Activated T-cell treated with anti-CD3 and anti-CD28 coated beads for 24 hours (primary cell): ENCODE data around the gene CYB5R3.
A peak's percentile ranks its signal among the peaks of the same experiment; 100 is the strongest.
"Not testable (repeated sequence)": the region's sequence is repeated elsewhere in the genome, so short reads cannot be mapped to it uniquely, and the experiment has no call there.

Experiments used
- DNase-seq: peaks from one replicate; pipeline ENCODE4 v3.0.0-alpha.2; 2020; ENCODE audit warnings: low read depth

Gene CYB5R3

DNA sequence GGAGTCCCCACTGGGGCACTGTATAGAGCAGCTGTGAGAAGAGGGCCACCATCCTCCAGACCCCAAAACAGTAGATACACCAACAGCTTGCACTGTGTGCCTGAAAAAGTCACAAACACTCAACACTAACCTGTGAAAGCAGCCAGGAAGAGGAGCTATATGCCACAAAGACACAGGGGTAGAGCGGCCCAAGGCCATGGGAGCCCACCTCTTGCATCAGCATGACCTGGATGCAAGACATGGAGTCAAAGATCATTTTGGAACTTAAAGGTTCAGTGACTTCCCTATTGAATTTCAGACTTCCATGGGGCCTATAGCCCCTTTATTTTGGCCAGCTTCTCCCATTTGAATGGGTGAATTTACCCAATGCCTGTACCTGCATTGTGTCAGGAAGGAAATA lies 29.7 kb upstream of the CYB5R3 start:
- DNase-seq, result no peak

DNA sequence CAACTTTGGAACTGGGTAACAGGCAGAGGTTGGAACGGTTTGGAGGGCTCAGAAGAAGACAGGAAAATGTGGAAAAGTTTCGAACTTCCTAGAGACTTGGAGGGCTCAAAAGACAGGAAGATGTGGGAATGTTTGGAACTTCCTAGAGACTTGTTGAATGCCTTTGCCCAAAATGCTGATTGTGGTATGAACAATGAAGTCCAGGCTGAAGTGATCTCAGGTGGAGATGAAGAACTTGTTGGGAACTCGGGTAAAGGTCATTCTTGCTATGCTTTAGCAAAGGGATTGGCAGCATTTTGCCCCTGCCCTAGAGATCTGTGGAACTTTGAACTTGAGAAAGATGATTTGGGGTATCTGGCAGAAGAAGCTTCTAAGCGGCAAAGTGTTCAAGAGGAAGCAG lies 28.7 kb upstream of the CYB5R3 start:
- not testable (repeated sequence) for DNase-seq

GRCh38 chr22:42676059-42676607 lies 26.9 kb upstream of the CYB5R3 start:
- no peak for DNase-seq

- no peak for DNase-seq
Observed at GRCh38 chr22:42673898-42674401, 24.8 kb upstream of the CYB5R3 start.

DNA sequence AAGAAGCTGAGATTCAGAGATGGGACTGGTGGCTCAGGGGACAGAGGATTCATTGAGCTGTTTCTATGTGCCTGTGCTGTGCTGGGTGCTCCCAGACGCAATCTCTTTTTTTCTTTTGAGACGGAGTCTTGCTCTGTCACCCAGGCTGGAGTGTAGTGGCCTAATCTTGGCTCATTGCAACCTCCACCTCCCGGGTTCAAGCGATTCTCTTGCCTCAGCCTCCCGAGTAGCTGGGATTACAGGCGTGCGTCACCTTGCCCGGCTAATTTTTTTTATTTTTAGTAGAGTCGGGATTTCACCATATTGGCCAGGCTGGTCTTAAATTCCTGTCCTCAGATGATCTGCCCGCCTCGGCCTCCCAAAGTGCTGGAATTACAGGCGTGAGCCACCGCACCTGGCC lies 23.9 kb upstream of the CYB5R3 start:
- DNase-seq, result not testable (repeated sequence)

- DNase-seq, result no peak
Observed at GRCh38 chr22:42670921-42671709, 21.9 kb upstream of the CYB5R3 start.

GRCh38 chr22:42670046-42670445 lies 20.9 kb upstream of the CYB5R3 start:
- DNase-seq, result no peak

- not testable (repeated sequence) for DNase-seq
Observed at GRCh38 chr22:42666393-42666792, 17.2 kb upstream of the CYB5R3 start.

DNA sequence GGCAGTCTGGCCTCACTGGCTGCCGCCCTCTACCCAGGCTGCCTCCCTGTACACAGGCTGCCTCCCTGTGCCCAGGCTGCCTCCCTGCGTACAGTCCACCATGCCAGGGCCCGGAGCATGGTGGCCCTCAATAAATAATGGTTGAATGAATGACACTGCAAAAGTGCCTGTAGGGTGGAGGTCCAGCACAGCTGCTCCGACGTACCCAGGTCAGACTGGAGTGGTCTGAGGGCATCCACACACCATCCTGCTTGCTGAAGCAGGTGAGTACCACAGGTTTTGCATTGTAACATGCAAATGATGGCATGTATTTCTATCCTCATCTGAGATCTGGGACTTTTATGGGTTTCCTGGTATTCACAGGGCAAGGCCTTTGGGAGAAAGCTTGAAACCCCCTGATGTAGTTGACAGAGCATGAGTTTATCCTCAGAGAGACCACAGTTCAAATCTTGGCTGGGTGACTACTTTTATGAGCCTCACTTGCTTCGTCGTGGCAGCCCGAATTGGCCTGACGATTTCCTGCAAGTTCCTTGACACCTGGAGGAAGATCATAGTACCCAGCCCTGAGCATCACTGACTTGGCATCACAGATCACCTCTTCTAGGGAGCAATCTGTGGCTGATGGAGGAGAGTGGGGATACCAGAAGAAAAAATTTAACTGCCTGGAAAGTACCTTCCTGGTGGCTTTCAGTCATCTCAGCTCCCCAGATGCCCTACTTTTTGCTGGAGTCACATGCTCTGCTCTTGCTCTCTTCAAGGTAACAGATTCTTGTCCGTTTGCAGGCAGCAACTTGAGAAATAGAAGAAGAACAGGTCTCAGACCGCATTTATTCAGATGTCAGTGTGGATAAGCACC lies 16.0 kb upstream of the CYB5R3 start:
- no peak for DNase-seq

GRCh38 chr22:42661985-42662831 lies 13.0 kb upstream of the CYB5R3 start:
- DNase-seq, result peak; percentile 68

GRCh38 chr22:42656578-42656977 lies 7.4 kb upstream of the CYB5R3 start:
- DNase-seq, result no peak

DNA sequence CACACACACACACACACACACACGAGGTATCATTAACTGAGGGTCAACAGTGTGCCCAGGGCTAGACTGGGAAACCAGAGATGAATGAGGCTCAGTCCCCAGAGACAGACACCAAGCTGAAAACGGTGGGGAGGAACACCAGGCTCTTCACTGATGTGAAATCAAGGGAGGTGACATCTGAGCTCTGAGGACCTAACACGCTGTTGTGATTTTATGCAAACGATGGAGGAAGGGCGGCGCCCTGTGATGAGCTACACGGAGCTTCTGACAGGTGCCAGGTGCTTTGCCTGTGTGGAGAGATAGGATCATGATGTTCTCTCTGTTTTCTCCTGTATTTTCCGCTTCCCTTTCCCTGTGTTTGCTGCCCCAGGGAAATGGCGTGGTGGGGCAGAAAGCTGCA lies 6.5 kb upstream of the CYB5R3 start:
- no peak for DNase-seq

DNA sequence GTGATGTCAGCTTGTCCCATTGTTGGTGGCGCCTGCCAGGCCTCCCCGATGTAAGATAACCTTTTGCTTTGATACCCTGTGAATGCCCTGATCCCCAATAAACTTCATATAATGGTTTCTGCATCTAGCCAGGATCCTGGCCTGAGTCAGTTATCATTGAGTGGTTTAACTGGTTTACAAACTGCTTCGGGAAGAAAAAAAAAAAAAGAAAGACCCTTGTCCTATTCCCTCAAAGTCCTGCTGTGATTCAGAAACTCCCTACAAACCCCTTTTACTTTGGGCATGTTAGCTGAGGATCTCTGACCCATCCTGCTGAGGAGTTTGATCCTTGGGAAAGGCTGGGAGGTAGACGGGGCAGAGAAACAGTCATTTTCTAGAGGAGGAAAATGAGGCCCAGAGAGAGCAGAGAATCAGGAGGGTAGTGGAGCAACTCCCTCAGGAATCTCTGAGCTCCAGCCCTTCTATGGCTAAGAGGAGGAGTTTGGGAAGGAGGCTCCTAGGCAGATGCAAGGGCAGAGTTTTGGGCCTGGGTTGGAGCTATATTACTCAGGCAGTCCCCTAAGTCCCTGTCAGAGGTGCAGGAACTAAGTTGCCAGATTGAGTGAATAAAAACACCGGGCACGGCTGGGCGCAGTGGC lies 5.4 kb upstream of the CYB5R3 start:
- DNase-seq, result no peak

GRCh38 chr22:42653999-42654398 lies 4.8 kb upstream of the CYB5R3 start:
- DNase-seq, result no peak

GRCh38 chr22:42651134-42651533 lies 1.9 kb upstream of the CYB5R3 start:
- no peak for DNase-seq

DNA sequence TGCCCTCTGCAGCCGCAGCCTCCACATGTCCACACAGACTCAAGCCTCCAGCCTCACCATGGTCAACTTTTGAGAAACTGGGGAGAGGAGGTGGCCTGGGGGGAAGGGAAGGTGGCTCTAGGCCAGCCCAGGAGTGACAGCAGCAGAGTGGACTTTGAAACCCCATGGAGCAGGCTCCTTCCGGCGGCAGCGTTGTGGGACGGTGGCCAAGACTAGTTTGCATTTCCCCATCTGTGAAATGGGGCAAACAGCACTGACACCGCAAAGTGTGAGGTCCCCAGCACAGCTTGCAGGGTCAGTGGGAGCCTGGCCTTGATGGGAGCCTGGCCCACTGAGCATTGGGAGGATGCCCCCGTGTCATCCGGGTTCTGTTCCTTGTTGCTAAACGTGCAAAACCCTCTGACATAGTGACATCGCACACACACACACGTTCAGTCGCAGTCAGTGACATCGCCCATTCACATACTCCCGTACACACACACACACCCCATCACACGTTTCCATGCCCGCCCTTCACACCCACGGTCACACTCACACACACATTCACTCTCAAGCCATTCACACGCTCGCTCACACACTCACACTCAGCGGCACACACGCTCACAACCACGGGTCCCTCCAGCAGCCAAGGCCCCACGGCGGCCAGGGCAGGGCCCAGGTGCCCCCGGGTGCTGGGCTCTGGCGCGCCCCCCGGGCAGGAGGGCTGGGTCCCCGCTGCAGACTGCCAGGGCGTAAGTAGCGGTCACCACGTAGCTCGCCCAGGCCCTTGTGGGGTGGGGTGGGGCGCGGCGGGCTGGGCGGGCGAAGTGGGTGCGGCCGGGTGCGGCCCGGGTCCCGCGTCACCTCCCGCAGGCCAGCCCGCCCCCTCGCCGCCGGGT lies 585 bp downstream of the CYB5R3 start:
- DNase-seq, result peak; percentile 22

DNA sequence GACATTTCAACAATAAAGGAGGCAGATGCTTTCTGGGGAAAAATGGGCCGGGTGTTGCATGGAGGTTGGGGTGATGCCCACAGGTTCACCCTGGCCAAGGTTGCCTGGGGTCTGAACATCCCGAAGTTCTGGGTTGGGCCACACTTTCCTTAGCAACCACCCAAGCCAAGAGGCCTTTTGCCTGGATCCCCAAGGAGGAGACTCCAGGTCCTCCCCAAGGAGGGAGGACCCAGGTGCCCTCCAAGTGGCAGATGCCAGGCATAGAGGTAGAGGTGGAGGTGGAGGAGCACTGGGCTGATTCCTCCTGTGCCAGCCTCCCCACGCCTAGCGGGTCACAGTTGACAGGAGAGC lies 1.2 kb downstream of the CYB5R3 start:
- DNase-seq, result no peak

DNA sequence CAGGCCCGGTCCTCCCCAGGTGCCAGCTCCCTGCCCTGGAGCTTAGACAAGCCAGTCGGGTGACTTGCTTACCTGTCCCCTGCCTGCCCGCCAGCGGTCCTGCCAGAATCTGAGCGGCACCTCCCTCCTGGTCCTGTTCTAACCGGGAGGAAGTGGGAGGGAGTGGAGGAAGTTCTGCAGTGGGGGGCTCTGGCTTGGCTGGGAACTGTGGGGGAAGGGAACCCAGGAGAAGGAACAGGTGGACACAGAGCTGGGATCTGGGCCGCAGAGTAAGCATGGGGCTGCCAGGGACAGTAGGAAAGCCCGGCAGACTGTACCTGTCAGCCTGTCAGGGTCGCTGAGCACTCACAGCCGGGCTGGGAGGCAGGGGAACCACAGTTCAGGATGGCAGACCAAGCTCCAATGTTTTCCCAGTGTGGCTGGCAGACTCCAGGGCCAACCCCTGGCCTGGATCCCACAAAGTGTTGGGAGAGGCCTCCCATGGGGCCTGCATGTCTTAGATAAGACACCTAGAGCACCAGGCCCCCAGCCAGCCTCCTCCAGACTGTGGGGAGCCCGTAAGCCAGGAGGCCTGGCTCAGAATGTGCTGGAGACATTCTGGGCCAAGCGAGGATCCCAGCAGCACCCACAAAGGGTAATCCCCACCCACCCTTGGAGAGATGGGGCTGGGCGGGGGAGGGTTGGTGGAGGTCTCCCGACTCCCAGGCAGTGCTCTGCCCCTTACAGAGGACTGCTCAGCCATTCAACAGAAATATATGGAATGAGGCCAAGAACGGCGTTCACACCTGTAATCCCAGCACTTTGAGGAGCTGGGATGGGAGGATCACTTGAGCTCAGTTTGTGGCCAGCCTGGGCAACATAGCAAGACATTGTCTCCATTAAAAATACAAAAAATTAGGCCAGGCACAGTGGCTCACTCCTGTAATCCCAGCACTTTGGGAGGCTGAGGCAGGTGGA lies 2.3 kb downstream of the CYB5R3 start:
- no peak for DNase-seq

GRCh38 chr22:42645938-42646568 lies 3.1 kb downstream of the CYB5R3 start:
- DNase-seq, result no peak
